GM23248 (cell line): ENCODE measurements around the gene SMIM35. TPM values are rescaled to one million over a fixed set of nuclear protein-coding genes. Genes with fewer than 3 reads are reported as not detected.

Experiments
- DNase-seq: peaks from one replicate; pipeline ENCODE4 v3.0.0-alpha.2; 2015
- H2AFZ ChIP-seq: fragments of 200-600 bp; sonication (generic); 2 replicates; pipeline ENCODE4 v1.6.1; 2016; ENCODE audit warnings: antibody characterized with exemption
- H3F3A ChIP-seq: fragments of 200-600 bp; sonication (generic); 2 replicates; pipeline ENCODE4 v1.6.1; 2016; ENCODE audit warnings: mild to moderate bottlenecking, antibody characterized with exemption, mixed run types; ENCODE audit not compliant: insufficient read depth
- H3K27ac ChIP-seq: fragments of 200-600 bp; sonication (generic); 2 replicates; pipeline ENCODE4 v1.5.1; 2016; ENCODE audit warnings: mild to moderate bottlenecking
- H3K27me3 ChIP-seq: fragments of 200-600 bp; sonication (generic); replicated peaks from 2 replicates; pipeline ENCODE4 v1.6.1; 2016; ENCODE audit warnings: mild to moderate bottlenecking; ENCODE audit not compliant: insufficient read depth
- H3K36me3 ChIP-seq: fragments of 200-600 bp; sonication (generic); 2 replicates; pipeline ENCODE4 v1.6.1; 2016; ENCODE audit warnings: low read depth, mild to moderate bottlenecking
- H3K4me1 ChIP-seq: fragments of 200-600 bp; sonication (generic); 2 replicates; pipeline ENCODE4 v1.6.1; 2016; ENCODE audit warnings: mild to moderate bottlenecking; ENCODE audit not compliant: insufficient read depth
- H3K4me2 ChIP-seq: fragments of 200-600 bp; sonication (generic); one replicate; pipeline ENCODE4 v1.6.1; 2016; ENCODE audit warnings: mild to moderate bottlenecking; ENCODE audit not compliant: unreplicated experiment
- H3K4me3 ChIP-seq: fragments of 200-600 bp; sonication (generic); 2 replicates; pipeline ENCODE4 v1.5.1; 2016; ENCODE audit warnings: mild to moderate bottlenecking
- H3K79me2 ChIP-seq: fragments of 200-600 bp; sonication (generic); 2 replicates; pipeline ENCODE4 v1.6.1; 2016; ENCODE audit warnings: mild to moderate bottlenecking; ENCODE audit not compliant: insufficient read depth
- H3K9ac ChIP-seq: fragments of 200-600 bp; sonication (generic); 2 replicates; pipeline ENCODE4 v1.6.1; 2016; ENCODE audit warnings: mild to moderate bottlenecking
- H3K9me2 ChIP-seq: fragments of 200-600 bp; sonication (generic); 2 replicates; pipeline ENCODE4 v1.6.1; 2016; ENCODE audit warnings: mixed run types, mild to moderate bottlenecking, moderate library complexity; ENCODE audit not compliant: insufficient read depth
- H3K9me3 ChIP-seq: fragments of 200-600 bp; sonication (generic); one replicate; pipeline ENCODE4 v1.6.1; 2017; ENCODE audit warnings: low read depth
- H4K20me1 ChIP-seq: fragments of 200-600 bp; sonication (generic); 2 replicates; pipeline ENCODE4 v1.6.0; 2016; ENCODE audit not compliant: insufficient read depth
- EZH2 ChIP-seq: fragments of 200-600 bp; sonication (generic); IDR thresholded peaks from 2 replicates; pipeline ENCODE4 v1.6.1; 2018; ENCODE audit warnings: antibody characterized with exemption, mild to moderate bottlenecking; ENCODE audit not compliant: insufficient read depth, poor library complexity, severe bottlenecking
- EZH2phosphoT487 ChIP-seq: fragments of 200-600 bp; sonication (generic); IDR thresholded peaks from 2 replicates; pipeline ENCODE4 v1.6.1; 2018; ENCODE audit warnings: antibody characterized with exemption, moderate library complexity, mild to moderate bottlenecking, low read depth; ENCODE audit not compliant: insufficient read depth
- WGBS, 2 experiments: methylation state at CpG; one replicate each; pipeline ENCODE4 v1.1.6; 2015 to 2017; ENCODE audit warnings: low lambda C conversion rate in 2 of 2, low coverage in 1 of 2; ENCODE audit errors: missing lambda C conversion rate in 2 of 2; 5-methylcytosine and 5-hydroxymethylcytosine counted together
- in situ Hi-C: fragments of 300-500 bp; cut with MboI; formaldehyde crosslinking; loops from 2 replicates; pipeline ENCODE4 v1.15.0; 2020
- polyA plus RNA-seq: library from polyadenylated mRNA; unstranded; fragments of >200 nt; fragmentation: Nextera tagmentation; extraction: Ambion mirVana; gene quantifications from 2 replicates; pipeline ENCODE4 v1.2.1, GENCODE V29; 2016
- total RNA-seq: library from RNA; depleted of rRNA; stranded (reverse); fragments of >200 nt; shearing (Covaris generic); gene quantifications from 2 replicates; pipeline ENCODE4 v1.2.3, GENCODE V29; 2014

The SMIM35 gene
- total and polyA plus RNA-seq, 2 experiments from 2014 or later = not detected

DNA sequence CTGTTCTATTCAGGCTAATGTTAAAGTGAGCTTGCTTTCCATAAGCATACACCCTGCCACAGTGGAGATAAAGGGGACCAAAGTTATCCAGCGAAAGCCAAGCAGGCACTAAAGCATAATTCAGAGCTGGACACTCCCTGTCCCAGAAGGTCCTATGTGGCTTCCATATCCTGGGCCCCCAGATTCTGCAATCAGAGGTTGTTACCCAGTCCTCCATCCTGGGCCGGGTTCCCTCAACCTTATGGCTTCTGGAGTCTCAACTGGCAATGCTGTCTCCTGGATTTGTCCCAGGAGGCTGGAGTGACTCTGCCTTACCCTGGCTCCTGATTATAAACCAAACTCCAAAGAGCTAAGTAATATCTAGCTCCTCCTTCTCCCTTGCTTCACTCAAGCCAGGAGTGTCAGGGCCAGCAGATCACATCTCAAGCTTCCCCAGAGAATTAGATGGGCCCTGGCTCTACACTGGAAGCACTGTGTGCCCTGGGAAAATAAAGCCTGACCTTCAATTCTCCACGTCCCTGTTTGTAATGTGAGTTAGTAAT is 14.0 kb upstream of the SMIM35 start:
- H3K27ac ChIP-seq = no peak overlapping the region
- no peaks in the 10 kb centered on the region for H3K9me2 ChIP-seq
- H3K27me3 ChIP-seq = peaks cover 12% of the 10 kb centered on the region; the same call in 1 of the 2 replicates
- no peak overlapping the region for H3K4me2 ChIP-seq
- no peak overlapping the region for H3K9ac ChIP-seq
- no peak overlapping the region for H2AFZ ChIP-seq
- no peak overlapping the region for H3K4me3 ChIP-seq
- 10 to 24% methylated on average over 3 of the region's 3 CpGs for WGBS, 2 experiments
- H3F3A ChIP-seq = no peaks in the 10 kb centered on the region
- in situ Hi-C loops = no loop called here
- no peaks in the 10 kb centered on the region for H3K36me3 ChIP-seq
- H3K79me2 ChIP-seq = no peaks in the 10 kb centered on the region
- DNase-seq = no peak
- no peaks in the 10 kb centered on the region for H3K4me1 ChIP-seq
- H4K20me1 ChIP-seq = no peaks in the 10 kb centered on the region
- no peak for TF ChIP-seq EZH2
- TF ChIP-seq EZH2phosphoT487 = no peak
- no peaks in the 10 kb centered on the region for H3K9me3 ChIP-seq

DNA sequence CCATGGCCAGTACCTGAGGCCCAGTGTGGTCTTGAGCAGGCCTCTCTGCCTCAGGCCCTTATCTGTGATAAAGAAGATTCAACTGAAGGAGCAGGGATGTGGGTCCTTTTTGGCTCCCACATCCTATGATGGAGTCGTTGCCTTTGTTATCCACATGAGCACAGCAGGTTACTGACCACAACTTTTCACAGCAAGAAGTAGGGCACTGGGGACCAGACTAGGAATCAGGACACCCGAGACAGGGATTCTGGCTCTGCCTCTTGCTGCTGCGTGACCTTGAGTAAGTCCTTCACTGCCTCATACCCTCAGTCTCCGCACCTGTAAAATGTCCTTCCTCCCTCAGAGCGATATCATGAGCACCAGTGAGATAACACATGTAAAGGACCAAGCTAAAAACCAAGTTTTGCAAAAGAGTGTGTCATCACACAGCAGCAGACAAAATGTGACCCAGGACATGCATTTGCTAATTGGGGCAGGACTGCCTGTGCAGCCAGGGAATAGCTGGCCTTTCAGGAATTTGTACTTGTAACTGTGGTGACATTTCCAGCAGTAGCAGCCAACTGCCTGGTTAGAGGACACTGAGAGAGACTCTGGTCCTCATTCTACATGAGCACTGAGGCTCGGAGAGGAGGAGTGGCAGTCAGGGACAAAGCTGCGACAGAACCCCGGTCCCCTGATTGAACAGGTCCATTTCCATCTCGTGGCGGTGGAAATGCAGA is 13.2 kb upstream of the SMIM35 start:
- in situ Hi-C loops = no loop called here
- Histone ChIP-seq H3K4me3 (no peak overlapping the region), H2AFZ (no peak overlapping the region), H3F3A (no peaks in the 10 kb centered on the region), H3K9me3 (no peaks in the 10 kb centered on the region), H4K20me1 (no peaks in the 10 kb centered on the region), H3K36me3 (no peaks in the 10 kb centered on the region), H3K4me1 (no peaks in the 10 kb centered on the region), H3K79me2 (no peaks in the 10 kb centered on the region), H3K27me3 (peaks cover 19% of the 10 kb centered on the region; the same call in 1 of the 2 replicates), H3K27ac (no peak overlapping the region), H3K9me2 (no peaks in the 10 kb centered on the region), H3K4me2 (no peak overlapping the region), H3K9ac (no peak overlapping the region)
- no peak for DNase-seq
- 23 to 34% methylated on average over 9 to 10 of the region's 10 CpGs for WGBS, 2 experiments
- TF ChIP-seq EZH2 (no peak), EZH2phosphoT487 (no peak)

DNA sequence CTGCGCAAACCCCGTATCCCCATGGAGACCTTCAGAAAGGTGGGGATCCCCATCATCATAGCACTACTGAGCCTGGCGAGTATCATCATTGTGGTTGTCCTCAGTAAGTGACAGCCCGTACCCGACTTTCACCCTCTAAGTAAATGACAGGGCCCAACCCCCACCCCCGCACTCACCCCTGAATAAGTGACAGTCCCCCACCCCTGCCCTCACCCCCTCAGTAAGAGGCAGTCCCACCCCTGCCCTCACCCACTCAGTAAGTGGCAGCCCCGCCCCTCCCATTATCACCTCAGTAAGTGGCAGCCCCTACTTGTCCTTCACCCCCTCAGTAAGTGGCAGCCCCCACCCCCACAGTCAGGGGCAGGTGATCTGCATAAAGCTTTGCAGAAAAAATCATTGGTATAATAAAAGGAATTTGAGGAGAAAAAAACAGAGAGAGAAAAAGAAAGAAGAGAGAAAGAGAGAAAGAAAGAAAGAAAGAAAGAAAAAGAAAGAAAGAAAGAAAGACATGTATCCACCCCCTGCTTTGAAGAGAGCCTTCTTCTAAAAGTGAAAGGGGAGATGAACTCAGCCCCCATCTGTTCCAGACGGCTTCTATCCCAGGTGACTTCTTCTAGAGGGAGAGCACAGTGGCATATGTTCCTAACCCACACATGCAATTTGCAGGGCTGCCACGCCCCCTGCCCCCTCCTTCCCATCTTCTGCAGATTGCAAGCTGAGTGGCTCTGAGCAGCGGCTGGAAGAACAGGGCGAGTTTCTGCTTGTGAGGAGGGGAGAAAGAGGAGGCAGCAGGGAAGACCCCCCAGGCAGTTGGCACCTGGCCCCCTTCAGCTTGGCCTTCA is 12.5 kb upstream of the SMIM35 start:
- H3K27ac ChIP-seq = no peak overlapping the region
- H3K4me2 ChIP-seq = no peak overlapping the region
- in situ Hi-C loops = no loop called here
- no peaks in the 10 kb centered on the region for H3K4me1 ChIP-seq
- H2AFZ ChIP-seq = no peak overlapping the region
- H3K4me3 ChIP-seq = no peak overlapping the region
- no peaks in the 10 kb centered on the region for H3F3A ChIP-seq
- H3K9me3 ChIP-seq = no peaks in the 10 kb centered on the region
- H3K27me3 ChIP-seq = peaks cover 25% of the 10 kb centered on the region; the same call in 1 of the 2 replicates
- 34 to 41% methylated on average over 9 to 11 of the region's 11 CpGs for WGBS, 2 experiments
- TF ChIP-seq EZH2 = no peak
- TF ChIP-seq EZH2phosphoT487 = no peak
- H3K9me2 ChIP-seq = no peaks in the 10 kb centered on the region
- H3K9ac ChIP-seq = no peak overlapping the region
- H4K20me1 ChIP-seq = no peaks in the 10 kb centered on the region
- H3K79me2 ChIP-seq = no peaks in the 10 kb centered on the region
- DNase-seq = no peak
- no peaks in the 10 kb centered on the region for H3K36me3 ChIP-seq

DNA sequence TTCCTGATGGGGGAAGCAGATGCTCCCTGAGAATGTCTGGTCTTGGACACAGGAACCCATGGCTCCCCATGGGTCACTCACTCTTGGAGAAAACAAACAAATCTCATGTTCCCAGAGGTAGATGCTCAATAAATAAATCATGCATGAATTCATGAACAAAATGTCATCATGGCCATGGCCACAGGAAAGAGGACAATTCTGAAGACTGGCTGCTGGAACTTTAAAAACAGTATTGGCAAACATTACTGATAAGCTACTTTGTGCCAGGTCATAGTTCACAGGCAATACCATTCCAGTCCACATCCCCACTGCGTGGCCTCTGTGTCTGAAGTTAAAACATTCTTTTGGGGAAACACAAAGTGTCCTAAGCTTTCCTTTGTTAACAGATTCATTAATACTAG is 9.2 kb upstream of the SMIM35 start:
- TF ChIP-seq EZH2 = no peak
- H3K4me1 ChIP-seq = no peaks in the 10 kb centered on the region
- H3F3A ChIP-seq = no peaks in the 10 kb centered on the region
- H3K9me2 ChIP-seq = no peaks in the 10 kb centered on the region
- no peak overlapping the region for H3K4me2 ChIP-seq
- no peak overlapping the region for H3K27ac ChIP-seq
- in situ Hi-C loops = no loop called here
- H3K4me3 ChIP-seq = no peak overlapping the region
- no peaks in the 10 kb centered on the region for H3K36me3 ChIP-seq
- no peaks in the 10 kb centered on the region for H3K9me3 ChIP-seq
- H3K27me3 ChIP-seq = 0 out of 2 replicates have a peak, but pooled peaks cover 21% of the 10 kb centered on the region
- no peak overlapping the region for H3K9ac ChIP-seq
- WGBS, 2 experiments = 22 to 30% methylated on average over 1 of the region's 1 CpG
- no peak overlapping the region for H2AFZ ChIP-seq
- no peaks in the 10 kb centered on the region for H4K20me1 ChIP-seq
- H3K79me2 ChIP-seq = no peaks in the 10 kb centered on the region
- no peak for DNase-seq
